Activated naive CD4-positive, alpha-beta T cell treated with anti-CD3 and anti-CD28 coated beads, Interleukin-2, amount 50 U/mL, for 16 hours (primary cell): ENCODE measurements around the gene IFI27L2.

Experiments
- DNase-seq: peaks from one replicate; pipeline ENCODE4 v3.0.0-alpha.2; 2020

The IFI27L2 gene

DNA sequence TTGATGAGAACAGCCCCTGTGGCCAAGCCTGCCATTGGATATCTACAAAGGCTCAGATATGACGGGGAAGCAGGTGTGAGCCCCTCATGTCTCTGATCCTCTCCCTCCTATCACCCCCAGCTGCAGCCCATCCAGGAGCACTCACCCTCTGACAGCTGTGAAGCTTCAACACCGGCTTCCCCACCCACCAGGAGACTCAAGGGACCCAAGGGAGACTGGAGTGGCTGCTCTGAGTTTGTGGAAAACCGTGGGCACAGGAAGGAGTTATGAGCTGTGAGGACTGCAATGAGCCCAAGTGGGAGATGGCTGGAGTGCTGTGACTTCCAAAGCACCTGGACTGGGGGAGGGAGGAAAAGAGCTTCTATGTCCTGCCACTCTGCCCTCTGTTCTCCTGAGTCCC lies 7.9 kb downstream of the IFI27L2 start:
- no peak for DNase-seq

GRCh38 chr14:94120667-94121340 lies 8.6 kb downstream of the IFI27L2 start:
- DNase-seq = no peak

DNA sequence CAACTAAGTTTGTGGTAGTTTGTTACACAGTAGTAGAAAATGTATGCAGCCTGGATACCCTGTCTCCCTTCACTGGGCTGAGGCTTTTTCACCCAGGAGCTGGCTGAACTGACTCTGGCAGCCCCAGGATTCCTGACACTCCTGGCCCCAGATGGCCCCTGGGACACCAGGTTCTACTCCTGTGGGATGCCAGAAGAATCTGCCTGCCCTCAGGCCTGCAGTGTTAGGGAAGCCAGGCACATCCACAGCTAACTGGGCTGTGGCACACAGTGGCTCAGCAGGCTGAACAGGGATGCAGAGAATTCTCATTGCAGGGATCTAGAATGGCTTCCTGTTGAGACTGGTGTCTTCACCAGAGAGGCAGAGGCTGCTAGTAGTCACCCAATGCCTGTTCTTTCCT lies 10.3 kb downstream of the IFI27L2 start:
- no peak for DNase-seq

DNA sequence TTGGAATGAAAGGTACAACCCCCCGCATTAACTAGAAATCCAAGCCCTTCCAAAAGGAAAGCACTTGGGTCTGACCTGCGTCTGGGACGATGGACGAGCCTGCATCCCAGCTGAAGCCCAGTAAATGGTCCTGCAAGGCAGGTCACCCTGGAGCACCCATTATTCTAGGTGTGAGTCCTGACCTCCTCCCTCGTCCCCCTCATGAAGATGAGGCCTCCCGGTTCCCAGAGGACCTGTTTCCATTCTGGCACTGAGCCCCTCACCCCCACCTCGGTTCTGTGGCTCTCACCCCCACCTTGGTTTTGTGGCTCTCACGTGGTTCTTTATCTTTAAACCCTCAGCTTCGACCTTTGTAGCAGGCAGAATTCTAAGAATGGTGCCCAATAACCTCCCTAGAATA lies 11.5 kb downstream of the IFI27L2 start:
- no peak for DNase-seq

DNA sequence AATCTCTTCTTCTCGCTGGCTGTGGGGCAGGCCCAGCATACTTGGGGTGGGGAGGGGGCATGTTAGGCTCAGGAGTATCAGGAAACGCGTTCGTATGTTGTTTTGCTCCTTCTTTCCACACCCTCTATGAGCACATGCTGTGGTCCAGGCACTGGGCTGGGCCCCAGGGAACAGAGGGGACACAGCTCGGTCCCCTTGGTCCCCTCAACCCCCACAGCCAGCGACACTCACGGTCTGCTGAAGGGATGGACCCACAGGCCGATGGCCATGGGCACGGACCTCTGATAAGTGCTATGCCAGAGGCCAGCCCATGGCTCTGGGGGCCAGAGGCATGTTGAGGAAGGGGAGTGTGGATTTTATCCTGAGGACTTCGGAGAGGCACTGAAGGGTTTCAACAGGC lies 12.7 kb downstream of the IFI27L2 start:
- no peak for DNase-seq

DNA sequence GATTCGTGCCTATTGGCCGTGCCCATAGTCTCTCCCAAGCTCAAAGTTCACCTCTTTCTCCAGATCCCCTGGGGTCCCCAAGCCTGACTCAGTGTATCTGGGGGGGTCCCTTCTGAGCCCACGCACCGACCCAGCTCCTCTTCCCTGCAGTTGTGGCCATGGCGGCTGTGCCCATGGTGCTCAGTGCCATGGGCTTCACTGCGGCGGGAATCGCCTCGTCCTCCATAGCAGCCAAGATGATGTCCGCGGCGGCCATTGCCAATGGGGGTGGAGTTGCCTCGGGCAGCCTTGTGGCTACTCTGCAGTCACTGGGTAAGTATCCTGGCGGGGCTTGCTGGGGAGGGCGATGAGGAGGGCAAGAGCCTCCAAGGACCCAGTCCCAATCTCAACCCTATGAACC lies 13.8 kb downstream of the IFI27L2 start:
- DNase-seq = no peak

DNA sequence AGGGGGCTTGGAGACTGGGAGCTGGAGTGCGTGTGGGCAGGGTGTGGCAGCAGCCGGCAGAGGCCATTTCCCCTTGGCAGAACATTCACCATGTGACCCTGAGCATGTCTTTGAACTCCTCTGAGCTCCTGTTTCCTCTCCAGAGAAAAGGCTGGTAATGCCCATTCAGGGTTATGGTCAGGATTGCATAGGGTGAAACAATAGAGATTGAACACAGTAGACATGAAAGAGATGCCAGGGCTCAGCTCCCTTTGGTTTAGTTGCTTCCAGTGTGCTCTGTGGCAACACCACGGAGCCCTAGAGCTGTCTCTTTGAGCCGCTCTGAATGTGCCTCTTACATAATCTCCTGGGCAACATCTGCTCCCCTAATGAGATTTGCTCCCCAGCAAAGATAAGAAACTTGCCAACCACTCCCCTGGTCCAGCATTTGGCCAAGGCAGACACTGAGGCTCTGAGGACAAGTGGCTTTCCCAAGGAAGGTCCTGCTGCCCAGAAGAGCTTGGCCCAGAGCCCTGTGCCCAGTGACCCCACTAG lies 14.3 kb downstream of the IFI27L2 start:
- no peak for DNase-seq

GRCh38 chr14:94114589-94115057 lies 14.8 kb downstream of the IFI27L2 start:
- no peak for DNase-seq

DNA sequence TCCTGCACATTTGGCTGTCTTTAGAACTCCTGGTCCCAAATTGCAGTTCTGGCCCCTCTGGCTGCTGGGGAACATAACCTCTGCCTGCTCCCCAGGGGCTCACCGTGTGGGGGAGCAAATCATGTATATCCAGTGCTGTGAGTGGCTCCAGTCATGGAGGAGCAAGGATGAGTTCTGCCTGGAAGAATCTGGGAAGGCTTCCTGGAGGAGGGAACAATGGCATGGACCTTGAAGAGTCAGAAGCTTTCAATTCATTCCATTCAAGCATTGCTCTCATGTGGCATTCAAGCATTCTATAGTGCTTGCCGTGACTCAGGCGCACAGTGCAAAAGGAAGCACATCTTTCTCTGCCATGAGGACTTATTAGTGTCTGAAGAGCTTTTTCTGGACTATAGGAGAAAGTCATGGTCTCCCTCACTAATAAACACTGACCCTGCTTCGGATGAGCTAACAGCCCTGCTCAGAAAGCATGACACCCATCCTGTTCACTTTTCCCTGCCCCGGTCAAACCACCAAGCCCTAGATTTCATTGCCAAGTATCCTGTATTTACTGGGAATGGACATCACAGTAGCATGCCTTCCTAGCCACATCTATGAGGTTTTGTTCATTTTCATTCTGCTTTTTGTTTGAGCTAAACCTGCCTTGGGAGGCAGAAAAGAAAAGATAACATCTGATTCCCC lies 15.4 kb downstream of the IFI27L2 start:
- DNase-seq = no peak

DNA sequence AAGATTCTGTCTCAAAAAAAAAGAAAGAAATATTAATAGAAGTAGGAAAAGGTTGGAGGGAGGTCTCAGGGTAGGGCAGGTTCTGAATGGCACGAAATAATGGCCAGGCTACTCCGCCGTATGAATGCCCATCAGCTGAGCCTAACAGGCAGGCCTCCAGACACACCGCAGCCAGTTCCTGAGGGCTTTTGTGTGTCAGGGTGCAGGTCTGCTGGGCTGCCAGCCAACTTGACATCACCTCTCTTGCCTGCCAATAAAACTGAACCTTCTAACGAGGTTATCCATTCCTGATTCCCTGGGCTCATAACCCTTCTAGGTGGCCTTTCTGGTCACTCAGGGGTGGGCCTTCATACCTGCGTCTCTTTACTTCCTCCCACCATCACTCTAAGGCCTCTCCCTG lies 15.9 kb downstream of the IFI27L2 start:
- no peak for DNase-seq

DNA sequence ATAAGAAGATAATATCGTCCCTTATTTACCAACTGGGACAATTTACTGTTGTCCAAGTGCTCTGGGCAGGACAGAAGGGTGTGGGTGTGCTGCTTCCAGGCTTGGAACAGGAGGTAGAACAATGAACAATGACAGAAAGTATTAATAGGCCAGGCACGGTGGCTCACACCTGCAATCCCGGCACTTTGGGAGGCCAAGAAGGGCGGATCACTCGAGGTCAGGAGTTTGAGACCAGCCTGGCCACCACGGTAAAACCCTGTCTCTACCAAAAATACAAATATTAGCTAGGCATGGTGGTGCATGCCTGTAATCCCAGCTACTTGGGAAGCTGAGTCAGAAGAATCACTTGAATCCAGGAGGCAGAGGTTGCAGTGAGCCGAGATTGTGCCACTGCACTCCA lies 16.3 kb downstream of the IFI27L2 start:
- DNase-seq = no peak

DNA sequence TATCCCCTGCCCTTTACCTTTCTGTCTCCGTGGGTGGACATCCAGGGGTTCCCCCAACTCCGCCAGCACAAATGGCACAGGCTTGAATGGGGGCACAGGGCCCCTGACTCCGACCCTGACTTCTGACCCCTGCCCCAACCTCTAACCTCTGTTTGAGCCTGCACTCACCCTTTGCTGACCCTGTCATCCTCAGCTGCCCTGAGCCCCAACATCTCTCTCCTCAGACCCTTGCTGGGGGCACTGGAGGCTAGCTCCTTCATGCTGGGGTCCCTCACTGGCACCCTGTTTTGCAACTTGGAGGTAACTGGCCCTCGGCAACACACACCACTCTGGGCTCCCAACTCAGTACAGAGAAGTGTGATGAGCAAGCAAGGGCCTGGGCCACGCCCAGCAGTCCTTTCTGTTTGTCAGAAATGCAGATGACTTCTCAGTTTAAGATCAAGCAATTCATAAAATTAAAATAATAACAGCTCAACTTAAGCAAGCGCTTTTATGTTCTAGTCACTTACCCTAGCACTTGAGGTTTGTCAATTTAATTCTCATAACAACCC lies 16.8 kb downstream of the IFI27L2 start:
- DNase-seq = no peak

DNA sequence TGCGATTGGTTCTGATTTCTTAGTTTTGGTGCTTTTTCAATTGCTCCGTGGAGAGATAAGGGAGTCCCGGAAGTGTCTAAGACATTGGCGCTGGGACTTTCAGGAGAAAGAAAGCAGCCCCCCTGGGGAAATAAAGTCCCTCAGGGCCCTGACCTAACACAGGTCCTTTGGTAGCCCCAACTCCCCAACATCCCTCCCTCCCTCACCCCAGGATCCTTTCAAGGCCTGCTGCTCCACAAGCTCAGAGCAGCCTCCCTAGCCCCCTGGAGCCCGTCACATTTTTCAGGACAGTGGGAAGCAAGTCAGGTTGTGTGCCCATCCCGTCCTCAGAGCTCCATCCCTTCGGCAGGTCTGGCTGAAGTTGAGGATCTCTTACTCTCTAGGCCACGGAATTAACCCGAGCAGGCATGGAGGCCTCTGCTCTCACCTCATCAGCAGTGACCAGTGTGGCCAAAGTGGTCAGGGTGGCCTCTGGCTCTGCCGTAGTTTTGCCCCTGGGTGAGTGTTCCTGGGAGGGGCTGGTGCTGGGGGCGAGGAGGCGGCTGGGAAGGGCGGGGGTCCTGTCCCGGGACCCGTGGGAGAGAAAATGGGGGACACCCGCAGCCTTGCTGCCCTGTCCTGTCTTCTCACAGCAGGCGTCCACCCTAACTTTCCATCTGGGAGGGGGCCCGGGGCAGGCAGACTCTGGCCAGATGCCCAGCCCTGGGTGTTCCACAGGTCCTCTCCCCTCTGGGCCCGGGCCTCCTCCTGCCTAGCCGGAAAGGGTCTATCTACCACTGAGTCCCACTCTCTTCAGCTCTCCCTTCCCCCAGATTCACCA lies 17.9 kb downstream of the IFI27L2 start:
- DNase-seq = no peak

DNA sequence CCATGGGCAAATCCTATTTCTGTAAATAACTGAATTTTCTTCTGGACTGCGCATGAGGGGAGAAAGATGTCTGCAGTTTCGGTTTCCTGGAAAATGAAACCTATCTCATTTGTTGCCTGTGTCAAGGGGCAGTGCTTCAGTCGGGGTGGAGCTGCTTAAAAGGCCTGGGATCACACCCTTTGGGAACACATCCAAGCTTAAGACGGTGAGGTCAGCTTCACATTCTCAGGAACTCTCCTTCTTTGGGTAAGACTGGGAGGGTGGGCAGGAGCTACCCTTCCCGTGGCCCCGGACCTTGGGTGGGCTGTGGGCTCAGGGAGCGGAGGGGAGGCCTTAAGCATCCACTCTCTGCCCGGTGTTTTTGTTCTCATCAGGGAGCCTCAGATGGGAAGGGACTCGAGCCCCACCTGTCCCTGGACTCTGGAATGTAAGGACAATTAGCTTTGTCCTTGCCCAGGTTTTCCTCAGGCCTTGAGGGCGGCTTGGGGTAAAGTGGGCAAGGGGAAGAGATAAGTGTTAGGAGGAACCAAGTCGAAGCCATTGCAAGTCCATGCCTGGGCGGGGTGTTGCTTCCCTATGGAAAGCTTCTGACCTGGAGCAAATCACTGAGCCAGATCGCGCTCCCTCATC lies 18.7 kb downstream of the IFI27L2 start, which contains the start of gene IFI27:
IFI27 (plus strand) TSS at position 185 of the 630 bp plus-strand sequence.
- DNase-seq = no peak

DNA sequence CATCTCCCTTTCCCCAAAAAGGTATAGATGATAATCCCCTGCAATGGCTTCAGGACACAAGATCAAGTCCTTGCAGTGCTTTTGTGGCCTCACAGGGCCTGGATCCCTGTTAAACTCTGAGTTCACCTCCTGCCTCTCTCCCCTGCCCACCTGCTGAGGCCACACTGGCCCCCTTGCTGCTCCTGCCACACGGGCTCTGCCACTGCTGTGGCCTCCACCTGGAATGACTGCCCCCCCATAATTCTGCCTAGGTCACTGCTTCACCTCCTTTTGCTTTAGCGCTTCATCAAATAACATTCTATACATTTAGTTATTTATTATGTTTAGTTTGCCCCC lies 19.5 kb downstream of the IFI27L2 start:
- DNase-seq = no peak

DNA sequence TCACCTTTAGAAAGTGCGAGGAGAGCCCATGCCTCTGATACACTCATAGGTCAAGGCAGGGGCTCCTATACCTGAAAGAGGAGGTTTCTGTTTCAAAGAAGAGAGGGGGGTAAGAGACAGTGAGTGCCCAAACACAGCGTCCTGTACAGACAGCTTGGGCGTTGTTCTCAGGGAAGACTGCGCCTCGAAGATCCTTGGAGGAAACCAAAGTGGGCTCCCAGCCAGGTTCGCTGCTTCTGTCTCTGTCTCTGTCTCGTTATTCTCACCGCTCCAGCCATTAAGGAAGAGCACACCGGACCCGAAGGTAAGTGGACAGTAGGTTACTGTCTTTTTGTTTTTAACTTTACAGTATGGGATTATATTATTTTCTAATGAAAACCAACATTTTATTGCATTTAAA lies 24.7 kb downstream of the IFI27L2 start:
- no peak for DNase-seq

DNA sequence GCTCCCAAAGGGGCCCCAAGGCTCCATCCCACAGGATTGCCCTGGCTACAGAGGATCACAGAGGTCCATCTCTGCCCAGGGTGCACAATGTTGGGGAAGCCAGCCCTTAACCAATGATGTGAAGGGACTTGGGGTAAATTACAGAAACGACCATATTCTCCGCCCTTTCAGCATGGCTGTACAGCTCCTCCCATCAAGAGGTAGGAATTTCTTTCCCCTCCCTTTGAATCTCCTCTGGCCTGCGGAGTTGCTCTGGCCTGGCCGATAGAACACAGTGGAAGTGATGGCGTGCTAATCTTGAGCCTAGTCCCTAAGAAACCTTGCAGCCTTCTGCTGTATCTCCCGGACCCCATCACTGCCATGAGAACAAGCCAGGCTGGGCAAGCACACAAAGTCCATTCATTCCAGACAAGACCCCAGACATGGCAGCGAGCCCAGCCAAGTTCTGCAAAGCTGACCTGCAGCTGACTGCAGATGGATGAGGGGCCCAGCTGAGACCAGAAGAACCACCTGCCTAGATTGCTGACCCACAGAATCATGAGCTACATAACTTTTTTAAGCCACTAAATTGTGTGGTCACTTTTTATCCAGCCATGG lies 25.8 kb downstream of the IFI27L2 start:
- no peak for DNase-seq

GRCh38 chr14:94102768-94103482 lies 26.5 kb downstream of the IFI27L2 start:
- no peak for DNase-seq

DNA sequence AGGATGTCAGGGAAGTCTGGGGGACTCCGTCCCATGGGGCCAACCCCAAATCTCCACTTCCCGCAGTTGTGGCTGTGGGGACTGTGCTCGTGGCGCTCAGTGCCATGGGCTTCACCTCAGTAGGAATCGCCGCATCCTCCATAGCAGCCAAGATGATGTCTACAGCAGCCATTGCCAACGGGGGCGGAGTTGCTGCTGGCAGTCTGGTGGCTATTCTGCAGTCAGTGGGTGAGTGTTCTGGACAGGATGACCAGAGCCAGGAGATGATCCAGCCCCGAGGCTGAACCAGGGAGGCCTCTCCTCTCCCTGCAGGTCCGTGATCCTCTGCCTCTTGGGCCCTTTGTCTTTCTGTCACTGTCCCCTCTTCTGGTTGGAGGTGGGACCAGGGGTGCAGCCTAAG lies 27.7 kb downstream of the IFI27L2 start:
- no peak for DNase-seq

DNA sequence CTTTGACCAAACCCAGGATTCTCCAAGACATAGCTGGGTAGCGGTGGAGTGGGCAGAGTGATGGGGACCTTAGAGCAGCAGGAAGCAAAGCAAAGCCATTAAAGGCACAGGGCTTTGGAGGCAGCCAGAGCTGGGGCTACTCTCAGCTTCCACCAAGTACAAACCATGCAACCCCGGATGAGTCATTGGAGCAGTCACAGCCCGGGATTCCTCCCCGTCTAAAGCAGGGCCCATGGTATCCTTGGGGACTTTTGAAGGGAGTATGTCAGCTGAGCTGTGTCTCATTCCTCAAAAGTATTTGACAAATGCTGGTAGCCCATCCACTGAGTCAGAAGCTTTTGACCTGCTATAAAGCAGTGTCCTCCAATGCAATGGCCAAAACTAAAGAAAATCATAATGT lies 28.6 kb downstream of the IFI27L2 start:
- DNase-seq = no peak

DNA sequence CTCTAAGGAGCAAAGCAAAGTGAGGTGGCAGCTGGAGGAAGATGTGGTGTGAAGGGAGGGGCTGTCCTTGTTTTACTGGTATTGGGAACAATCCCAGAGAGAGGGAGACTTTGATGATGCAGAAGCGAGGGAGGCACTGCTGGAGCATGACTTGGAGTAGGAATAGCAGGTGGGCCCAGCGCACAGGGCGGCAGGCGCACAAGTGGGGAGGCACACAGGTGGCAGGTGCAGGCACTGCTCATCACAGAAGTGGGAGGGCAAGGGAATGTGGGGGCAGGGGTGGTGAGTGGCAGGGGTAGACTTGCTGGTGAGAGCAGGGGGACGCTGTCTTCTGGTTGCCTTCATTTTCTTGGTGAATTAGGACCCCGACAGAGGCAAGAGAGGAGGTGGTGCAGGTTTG lies 30.4 kb downstream of the IFI27L2 start:
- no peak for DNase-seq
